TTC549 (cell line): ENCODE data around the gene GSTM1.
"Not testable (repeated sequence)": the region's sequence is repeated elsewhere in the genome, so short reads cannot be mapped to it uniquely, and the experiment has no call there.

Experiments
- FAIRE-seq: peaks from 2 replicates; lab custom pipeline; 2012; peaks lifted over from hg19 to GRCh38; lab: Jason Lieb, UNC

GSTM1 gene

GRCh38 chr1:109660691-109661026 is 27.0 kb upstream of the GSTM1 start:
- FAIRE-seq = not testable (repeated sequence)

GRCh38 chr1:109661391-109661790 is 26.2 kb upstream of the GSTM1 start:
- FAIRE-seq = no peak

- no peak for FAIRE-seq
Measured at GRCh38 chr1:109664671-109665070, 22.9 kb upstream of the GSTM1 start.

GRCh38 chr1:109667452-109668122 is 20.0 kb upstream of the GSTM1 start, which contains the start of gene GSTM2:
GSTM2 (plus strand) TSS chr1:109668057; CDS start chr1:109668116, 59 bp downstream.
- no peak for FAIRE-seq

GRCh38 chr1:109668123-109668775 is 19.4 kb upstream of the GSTM1 start:
- FAIRE-seq = no peak

- FAIRE-seq = no peak
Measured at GRCh38 chr1:109669246-109669948, 18.2 kb upstream of the GSTM1 start.

- not testable (repeated sequence) for FAIRE-seq
Measured at GRCh38 chr1:109669949-109670302, 17.7 kb upstream of the GSTM1 start.

- FAIRE-seq = no peak
Measured at GRCh38 chr1:109671067-109671466, 16.6 kb upstream of the GSTM1 start.

- not testable (repeated sequence) for FAIRE-seq
Measured at GRCh38 chr1:109673861-109674260, 13.8 kb upstream of the GSTM1 start.

- FAIRE-seq = not testable (repeated sequence)
Measured at GRCh38 chr1:109676683-109677381, 10.8 kb upstream of the GSTM1 start.

- no peak for FAIRE-seq
Measured at GRCh38 chr1:109677459-109677858, 10.2 kb upstream of the GSTM1 start.

- not testable (repeated sequence) for FAIRE-seq
Measured at GRCh38 chr1:109678637-109679036, 9.0 kb upstream of the GSTM1 start.

GRCh38 chr1:109684777-109685176 is 2.8 kb upstream of the GSTM1 start:
- FAIRE-seq = not testable (repeated sequence)

GRCh38 chr1:109685399-109685798 is 2.2 kb upstream of the GSTM1 start:
- not testable (repeated sequence) for FAIRE-seq

- FAIRE-seq = not testable (repeated sequence)
Measured at GRCh38 chr1:109685890-109686289, 1.7 kb upstream of the GSTM1 start.

- not testable (repeated sequence) for FAIRE-seq
Measured at GRCh38 chr1:109687109-109687508, 508 bp upstream of the GSTM1 start.

- FAIRE-seq = no peak
Measured at GRCh38 chr1:109689844-109690405, 2.3 kb downstream of the GSTM1 start.

- FAIRE-seq = no peak
Measured at GRCh38 chr1:109691759-109692158, 4.1 kb downstream of the GSTM1 start.

GRCh38 chr1:109694400-109694799 is 6.8 kb downstream of the GSTM1 start:
- not testable (repeated sequence) for FAIRE-seq

- not testable (repeated sequence) for FAIRE-seq
Measured at GRCh38 chr1:109695138-109695537, 7.5 kb downstream of the GSTM1 start.

GRCh38 chr1:109697066-109697465 is 9.4 kb downstream of the GSTM1 start:
- FAIRE-seq = no peak

GRCh38 chr1:109697861-109698260 is 10.2 kb downstream of the GSTM1 start:
- not testable (repeated sequence) for FAIRE-seq
